ENCODE results near the gene AGT.

Gene AGT

DNA sequence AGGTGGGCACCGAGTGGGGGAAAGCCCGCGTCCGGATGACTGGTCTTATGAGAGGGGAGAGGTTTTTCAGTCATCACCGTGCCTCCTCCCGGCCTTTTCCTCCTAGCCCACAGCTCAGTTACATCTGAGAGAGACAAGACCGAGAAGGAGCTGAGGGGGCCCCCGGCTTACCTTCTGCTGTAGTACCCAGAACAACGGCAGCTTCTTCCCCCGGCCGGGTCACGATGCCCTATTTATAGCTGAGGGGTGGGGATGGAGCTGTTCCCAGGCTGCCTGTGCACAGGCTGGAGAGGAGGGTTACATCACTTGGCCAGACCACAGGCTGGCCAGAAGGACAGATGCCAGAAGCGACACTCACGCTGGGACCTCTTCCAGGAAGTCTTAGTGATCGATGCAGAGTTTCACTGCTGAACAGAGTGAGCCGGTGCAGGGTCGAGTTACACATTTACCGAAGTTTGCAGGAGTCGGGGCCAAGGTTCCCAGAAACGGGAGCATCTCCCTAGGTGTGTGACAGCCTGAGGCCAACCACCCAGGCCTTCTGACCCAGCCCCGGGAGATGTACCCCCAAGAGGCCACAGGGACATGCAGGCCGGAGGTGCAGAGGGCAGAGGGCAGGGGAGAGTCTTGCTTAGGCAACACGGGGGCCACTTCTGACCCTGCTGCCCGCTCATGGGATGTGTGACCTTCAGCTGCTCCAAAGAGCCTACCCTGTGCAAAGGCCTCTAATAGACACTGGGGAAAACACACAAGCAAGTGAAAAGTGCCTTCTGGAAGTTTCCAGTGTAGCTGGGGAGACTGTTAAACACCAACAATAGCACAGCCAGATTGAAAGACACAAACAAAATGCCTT is at the start of gene AGT:
Gene AGT (minus strand): TSS at position 208 of the 850 bp plus-strand sequence. CDS start 3,299 bp downstream, outside the sequence.
- no peak for DNase-seq

DNA sequence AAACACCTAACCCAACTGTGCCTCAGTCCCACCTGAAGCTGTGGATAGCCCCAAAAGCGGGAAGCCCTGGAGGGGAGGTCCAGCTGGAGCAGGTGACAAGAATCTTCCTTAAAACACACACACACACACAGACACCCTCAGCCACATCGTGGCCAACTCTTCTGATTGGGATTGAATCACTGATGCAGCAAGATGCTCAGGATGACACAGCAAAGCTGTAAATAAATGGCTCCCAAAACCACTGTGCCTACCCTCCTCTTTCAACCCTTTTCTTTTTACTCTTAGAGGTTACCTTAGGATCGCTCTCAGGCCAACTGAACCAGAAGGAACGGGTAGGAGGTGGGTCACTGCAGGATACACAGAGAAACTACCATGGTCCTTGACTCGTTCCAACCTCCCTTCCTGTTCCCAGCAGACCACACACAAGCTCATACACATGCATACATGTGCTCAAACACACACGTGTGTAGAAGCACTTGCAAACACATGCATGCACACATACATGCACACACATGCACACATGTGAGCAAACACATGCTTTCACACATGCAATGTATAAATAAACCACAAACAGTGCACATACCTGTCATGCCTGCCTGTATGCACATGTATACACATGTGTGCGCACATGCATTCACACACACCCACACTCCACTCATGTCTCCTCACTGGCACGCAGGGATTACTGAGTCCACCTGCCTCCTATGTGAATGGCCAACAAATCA is 47.7 kb upstream of the AGT start:
- no peak for DNase-seq

DNA sequence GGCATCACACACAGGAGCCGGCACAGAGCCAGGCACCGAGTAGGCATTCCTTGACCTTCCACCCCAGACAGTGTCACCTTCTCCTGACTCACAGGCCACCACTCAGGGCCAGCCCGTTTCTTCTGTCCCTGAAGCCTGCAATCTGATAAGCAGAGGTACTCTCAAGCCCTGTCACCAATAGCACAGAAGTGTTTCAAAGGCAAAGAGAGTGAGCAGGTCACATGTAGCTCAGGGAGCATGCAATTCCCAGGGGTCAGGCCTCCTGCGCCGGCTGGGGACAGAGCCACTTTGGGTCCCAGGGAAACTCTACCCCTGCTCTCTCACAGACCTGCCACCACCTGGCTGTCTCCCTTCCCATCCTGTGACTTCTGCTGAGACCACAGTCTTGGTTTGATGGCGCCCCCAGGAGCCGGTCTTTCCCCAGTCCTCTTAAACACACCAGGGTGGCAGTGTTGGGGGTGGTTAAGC is 46.5 kb upstream of the AGT start:
- no peak for DNase-seq

DNA sequence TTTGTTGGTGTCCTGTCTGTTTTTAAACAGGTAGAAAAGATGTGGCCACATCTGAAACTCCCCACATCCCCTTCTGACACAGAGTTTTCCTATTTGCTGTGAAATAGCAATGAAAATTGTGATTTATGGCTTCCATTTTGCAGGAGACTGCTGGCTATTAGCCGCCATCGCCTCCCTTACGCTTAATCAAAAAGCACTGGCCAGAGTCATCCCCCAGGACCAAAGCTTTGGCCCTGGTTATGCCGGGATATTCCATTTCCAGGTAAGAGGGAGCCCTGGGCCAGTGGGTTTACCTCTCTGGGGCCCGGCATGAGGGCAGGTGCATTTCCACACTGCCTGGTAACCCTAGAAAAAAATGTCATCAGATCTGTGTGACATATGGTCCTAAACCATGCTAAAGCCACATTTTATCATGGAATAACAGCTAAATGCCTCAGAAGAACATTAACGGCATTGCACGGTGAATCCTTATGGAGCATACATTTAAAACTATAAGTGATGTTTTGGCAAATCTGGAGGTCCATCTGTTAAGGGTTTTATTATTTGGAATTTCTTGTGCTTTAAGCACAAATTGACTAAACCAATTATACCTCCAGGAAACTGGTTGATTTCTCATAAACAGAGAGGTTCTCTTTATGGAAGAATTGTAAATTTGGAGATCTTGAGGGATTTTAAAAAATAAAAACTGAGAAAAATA is 45.6 kb upstream of the AGT start:
- DNase-seq, result no peak

DNA sequence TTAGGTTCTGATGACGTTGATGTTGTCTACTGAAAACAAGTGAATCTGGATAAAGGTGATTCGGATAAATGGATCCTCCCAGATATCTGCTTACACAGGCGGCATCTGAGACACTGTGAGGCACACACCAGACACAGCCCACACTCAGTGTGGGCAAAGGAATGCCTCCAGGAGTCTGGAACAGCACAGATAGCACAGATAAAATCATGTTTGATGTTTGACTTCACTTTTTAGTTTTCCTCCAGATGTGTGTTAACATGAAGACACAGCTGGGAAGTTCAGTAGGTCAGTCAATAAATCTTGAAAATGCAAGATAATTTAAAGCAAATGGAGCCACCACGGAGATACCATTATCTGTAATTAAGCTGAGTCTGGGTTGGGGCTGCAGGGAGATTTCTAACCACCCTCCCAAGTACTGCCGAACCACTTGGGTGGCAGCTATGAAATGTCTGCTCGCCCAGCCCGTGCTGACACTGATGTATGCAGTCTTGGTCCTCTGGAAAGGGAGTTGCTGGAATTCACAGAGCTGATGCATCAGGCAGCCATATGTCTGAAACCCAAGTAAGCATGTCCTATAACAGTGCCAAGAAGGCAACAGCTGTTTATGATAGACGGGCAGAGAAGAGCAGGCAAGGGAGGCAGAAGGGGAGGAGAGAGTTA is 44.9 kb upstream of the AGT start:
- DNase-seq, result no peak

DNA sequence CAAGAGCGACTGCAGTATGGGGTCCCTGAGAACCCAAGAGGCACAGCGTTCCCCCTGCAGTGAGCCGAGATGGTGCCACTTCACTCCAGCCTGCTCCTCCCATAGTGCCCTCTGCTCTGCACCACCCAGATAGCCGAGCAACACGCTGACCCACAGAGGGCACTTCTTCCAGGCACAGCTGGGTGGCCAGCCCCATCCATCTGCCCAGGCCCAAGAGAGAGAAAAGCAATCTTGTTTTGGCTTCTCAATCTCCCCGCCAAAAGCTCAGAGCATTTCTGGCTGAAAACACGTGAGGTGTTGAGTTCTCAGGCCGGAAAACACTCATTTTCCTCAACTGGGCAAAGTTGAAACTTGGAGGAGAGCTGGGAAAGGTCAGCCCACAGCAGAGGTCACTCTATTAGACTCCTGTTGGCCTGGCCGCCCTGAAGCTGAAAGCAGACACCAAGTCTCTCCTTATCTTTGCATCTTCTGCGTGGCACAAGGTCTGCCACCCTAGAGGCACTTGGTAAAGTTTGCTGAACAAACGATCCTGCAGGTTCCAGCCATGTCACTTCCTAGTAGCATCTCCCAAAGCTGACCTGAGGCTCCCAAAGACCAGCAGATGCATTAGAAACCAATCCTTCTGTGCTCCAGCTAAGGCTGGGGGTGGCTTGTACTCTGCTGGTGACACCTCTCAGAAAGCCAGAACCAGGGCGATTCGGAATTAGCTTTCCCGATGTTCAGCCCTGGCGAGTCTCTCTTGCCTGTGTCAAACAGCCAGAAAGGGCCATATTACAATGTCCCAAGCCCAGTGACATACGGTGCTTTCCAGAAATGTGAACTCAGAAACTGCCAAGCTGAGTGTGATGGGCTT is 44.2 kb upstream of the AGT start:
- no peak for DNase-seq

DNA sequence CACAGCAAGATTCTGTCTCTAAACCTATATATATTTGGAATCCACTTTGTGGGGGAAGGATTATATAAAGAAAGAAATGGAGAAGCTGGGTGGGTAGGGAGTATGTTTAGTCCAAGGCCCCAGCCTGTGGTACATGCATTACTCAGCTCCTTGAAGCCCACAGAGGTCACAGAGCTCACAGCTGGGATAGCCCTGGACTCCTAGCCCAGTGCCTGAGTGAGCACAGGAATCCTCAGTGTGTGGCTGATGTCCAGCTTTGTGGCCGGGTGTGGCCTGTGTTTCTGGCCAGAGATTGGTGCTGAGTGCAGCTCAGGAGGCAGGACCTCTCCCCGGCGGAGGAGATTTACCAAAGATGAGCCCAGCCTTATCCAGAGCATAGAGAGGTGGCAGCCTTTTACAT is 40.9 kb upstream of the AGT start:
- DNase-seq, result no peak

DNA sequence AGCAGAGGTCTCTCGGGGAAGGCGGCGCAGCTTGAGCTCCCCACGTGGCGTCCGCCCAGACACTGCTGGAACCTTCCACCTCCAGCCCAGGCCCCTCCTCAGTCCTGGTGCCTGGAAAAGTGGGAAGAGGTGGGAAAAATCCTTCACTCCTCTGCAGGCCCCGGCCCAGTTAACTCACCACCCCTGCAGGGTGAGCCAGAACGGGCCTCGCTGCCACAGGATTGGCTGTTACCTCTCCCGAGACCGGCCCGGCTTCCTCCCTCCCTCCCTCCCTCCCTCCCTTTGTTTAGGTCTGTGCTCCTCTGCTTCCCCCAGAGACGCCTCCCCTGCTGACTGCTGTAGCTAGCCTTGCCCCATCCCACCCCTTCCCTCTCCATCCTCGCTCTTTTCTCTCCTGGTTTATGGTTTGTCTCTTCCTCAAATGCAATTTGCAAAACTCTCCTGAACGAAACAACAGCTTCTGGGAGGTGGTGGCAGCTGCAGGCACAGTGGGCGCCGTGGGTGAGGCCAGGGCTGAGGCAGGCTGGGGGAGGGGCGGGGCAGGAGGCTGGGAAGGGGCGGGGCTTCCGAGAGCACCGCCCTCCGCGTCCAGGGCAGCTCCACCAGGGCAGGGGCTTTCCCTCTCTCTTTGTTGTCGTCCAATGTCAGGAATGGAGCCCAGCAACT is 39.8 kb upstream of the AGT start:
- DNase-seq, result peak in 2 of 6 experiments; percentile 3 to 54

DNA sequence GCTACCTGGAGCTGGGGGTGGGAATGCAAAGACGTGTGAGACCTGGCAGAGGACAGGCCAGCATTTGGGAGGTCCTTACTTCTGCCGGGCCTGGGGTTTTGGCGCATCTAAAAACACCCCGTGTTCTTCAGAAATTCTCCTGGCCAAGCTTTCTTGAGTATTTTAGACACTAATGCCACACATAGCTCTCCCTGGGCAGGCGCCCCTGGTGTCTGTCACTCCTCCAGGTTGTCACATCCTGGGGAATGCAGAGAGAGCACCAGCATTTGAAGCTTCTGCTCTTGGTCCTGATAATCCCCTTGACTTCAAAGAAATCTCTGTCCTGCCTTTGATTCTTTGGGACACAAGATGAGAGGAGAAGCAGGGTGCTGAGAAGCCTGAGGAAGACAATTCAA is 39.3 kb upstream of the AGT start:
- no peak for DNase-seq

DNA sequence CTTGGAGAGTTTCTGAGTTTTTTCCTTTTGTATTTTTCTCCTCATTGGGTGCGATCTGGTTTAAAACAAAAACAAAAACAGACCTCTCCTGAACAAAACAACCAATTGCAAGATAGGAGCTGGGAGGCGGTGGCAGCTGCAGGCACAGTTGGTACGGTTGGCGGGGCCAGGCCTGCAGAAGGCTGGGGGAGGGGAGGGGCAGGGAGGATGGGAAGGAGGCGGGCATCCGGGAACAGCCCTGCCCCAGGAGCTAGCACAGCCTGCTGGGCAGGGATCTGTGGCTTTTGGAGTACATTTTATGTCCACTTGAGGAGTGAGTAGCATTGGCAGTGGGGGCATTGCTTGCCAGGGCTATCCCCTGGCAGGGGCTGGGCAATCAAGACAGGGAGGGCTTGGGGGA is 38.5 kb upstream of the AGT start:
- DNase-seq, result no peak

DNA sequence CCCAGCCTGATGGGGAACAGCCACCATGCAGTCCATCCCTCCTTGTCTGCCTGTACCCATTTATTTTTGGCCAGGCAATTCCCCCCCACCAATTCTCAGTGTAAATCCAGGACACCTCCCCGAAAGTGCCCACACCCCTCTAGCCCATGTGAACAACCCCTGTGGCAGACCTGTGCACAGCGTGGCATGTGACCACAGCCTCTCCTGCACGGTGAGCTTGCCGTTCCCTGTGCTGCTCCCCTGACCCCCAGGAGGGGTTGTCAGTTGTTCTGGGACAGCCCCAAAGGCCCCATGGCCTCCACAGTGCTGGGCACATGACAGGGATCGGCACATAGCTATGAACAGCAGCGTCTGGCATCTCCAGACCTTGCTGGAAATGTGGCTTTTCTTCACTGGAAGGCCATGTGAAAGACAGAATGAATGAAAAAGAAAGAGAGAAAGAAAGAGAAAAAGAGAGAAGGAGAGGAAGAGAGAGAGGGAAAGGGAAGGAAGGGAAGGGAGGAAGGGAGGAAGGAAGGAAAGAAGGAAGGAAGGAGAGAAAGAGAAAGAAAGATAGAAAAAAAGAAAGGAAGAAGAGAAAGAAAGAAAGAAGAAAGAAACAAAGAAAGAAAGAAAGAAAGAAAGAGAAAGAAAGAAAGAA is 37.2 kb upstream of the AGT start:
- DNase-seq, result no peak

DNA sequence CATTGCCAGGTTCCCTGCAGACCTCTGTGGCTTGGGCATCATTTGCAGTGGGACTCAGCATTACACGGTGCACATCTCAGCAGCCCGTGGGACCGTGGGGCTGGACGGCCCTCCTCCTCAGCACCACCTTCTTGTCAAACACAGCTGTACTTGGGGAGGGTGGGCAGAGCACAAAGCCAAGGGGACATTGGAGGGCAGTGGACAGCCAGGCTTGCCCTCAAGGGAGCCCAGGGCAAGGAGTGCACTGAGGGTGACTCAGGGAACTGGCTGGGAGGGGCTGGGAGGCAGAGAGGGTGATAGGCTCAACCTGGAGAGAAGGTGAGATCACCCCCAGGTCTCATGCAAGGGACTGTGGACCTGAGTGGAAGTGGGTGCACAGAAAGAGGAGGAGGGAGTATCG is 36.7 kb upstream of the AGT start:
- DNase-seq, result no peak

DNA sequence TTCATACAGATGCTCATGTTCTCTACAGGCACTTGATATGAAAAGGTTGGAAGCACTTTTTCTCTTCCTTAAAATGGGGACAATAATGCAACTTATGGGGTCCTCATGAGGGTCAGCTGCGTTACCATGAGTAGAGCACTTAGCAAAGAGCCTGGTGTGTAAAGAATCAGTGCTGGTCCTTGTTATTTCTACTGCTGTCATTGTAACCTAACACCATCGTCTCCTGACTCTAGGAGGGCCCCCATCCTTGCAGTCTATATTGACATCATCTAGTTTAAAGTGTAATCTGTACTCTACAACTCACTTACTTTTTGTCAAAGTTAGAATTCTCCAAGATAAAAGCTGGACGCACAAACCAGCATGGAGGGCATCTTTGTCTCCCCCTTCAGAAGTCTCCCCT is 35.7 kb upstream of the AGT start:
- DNase-seq, result no peak

DNA sequence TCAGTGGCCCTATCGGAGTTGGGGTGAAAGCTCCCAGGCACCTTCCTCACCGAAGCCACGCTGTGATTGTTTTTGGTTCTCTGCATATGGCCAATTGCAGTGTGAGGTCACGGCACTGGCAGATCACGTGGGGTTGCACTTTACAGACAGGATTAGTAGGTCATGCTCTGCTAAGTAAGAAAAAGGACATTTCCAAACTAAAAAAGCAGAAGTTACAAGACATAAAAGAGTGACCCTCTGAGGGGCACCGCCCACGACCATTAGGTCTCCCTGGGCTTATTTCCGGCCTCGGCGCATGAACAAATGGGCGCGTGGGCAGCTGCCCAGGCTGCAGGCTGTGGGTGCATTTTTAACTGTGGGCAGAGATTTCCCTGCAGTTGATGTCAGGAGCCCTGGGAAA is 35.2 kb upstream of the AGT start:
- DNase-seq, result no peak

DNA sequence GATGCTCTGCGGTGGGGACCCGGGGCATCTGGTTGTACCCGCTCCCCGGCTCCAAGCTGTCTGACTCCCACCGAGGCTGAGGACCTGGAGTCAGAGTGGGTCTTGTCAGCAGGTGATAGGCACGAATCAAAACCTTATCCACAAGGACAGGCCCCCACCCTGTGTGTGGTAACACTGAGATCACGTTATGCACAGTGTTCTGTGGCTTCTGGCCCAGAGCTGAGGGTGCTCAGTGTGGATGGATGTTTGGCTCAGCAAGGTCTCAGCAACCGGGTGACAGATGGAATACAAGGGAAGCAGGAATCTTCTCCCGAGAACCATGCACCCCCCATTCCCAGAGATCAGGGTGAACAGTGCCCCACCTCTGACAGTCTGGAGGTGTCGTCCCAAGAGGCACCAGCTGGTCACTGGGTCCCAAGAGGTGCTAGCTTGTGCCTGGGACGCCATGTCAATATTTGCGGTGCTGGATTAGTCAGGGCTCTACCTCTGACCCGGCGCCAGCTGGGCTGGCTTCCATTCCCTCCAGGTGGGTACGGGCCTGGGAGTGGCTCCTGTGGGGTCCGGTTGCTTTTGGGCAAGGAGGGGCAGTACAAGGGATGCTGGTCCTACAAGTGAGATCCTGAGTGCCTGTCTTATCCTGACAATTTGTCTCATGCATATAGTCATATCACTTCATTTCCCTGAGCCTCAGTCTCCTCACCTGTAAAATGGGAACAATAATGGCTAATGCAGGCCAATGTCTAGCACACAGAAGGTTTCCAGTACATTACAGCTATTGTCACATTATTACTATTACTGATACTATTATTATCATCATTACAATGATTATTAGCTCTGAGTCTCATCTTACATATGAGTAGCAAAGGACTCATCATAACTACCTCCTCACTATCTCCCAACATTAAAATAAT is 34.2 kb upstream of the AGT start:
- no peak for DNase-seq

DNA sequence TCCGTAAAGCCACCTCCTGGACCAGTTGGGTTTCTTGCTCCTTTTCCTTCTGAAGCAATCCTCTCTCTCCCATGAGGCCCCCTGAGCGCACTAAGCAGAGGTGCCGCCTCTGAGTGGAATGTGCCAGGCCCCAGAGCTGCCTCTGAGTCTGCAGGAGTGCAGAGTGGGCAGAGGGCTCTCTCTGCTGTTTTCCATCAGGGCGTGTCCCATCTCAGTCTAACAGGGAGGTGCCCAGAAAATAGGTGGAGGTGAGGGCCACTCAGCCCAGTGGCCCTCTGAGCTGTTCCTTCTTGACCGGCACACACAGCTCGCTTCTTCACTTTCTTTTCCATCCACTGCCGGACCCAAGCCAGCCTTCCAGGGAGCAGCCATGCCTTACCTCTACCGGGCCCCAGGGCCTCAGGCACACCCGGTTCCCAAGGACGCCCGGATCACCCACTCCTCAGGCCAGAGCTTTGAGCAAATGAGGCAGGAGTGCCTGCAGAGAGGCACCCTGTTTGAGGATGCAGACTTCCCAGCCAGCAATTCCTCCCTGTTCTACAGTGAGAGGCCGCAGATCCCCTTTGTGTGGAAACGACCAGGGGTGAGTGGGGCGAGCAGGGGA is 33.3 kb upstream of the AGT start, which contains the start of gene CAPN9:
Gene CAPN9 (plus strand): TSS at position 262 of the 604 bp plus-strand sequence. CDS start 109 bp downstream, at position 371.
- no peak for DNase-seq

DNA sequence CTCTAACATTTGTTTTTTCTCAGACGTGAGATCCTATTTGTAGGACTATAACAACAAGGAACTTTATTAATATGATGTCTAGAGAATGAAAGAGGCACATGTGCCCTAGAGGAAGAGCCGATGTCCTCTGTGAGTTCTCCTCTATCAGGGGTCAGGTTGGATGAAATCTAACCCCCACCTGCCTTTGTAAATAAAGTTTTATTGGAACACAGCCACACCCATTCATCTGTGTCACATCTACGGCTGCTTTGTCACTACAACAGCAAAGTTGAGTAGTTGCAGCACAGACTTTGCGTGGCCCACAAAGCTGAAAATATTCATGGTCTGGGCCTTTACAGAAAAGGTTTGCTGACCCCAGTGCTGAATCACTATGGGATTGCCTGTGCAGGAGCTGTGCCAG is 32.7 kb upstream of the AGT start:
- DNase-seq, result no peak

DNA sequence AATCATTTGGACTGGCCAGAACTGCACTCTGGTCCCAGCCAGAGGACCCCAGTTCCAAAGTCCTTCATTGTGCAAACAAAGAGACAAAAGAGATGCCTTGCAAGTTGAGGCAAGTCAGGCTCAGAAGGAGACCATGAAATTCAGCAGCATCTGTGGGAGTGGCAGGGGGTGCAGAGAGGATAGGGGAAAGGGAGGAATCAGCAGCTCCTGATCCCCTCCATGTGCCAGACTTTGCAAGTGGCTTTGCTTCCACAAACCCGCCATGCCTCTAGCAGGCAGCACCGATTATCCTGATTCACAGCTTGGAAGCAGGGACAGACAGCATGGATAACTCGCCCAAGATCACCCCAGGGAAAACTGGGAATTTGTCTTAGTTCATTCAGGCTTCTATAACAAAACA is 31.1 kb upstream of the AGT start:
- no peak for DNase-seq

DNA sequence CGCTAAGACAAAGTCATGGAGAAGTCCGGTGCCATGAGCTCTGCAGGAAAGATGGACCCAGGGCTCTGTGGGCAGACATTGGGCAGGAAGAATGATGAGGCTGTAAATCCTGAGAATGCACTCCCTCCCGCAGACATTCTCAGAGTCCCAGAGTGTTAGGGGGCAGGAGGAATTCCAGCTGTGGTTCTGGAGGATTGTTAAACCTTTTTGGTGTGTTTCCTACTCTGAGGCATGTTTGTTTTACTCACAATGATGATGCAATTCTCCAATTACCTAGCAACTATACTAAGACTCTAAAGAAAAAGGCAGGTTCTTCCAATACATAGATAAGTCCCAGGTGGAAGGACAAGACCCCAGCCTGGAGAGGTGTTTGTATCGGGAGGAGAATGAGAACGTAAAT is 30.5 kb upstream of the AGT start:
- DNase-seq, result no peak
